Psoas muscle (tissue), 8 donors: ENCODE data around the gene TRAK2. TPM values are rescaled to one million over a fixed set of nuclear protein-coding genes. Genes with fewer than 3 reads are reported as not detected.
A peak's percentile ranks its signal among the peaks of the same experiment; 100 is the strongest.

Source experiments
- ATAC-seq, 4 donors: fragments of 200-7000 bp; cut with Tn5 transposase; one replicate each; pipeline ENCODE4 v1.9.1; 2020; ENCODE audit warnings: moderate library complexity in 3 of 4, mild to moderate bottlenecking in 2 of 4
- DNase-seq, 2 donors: peaks; one replicate each; pipeline ENCODE4 v3.0.0-alpha.2; 2020
- H3K27ac ChIP-seq: fragments of 200-600 bp; one replicate; pipeline ENCODE4 v1.8.0; 2022
- H3K27me3 ChIP-seq, 3 donors: fragments of 200-600 bp in 1 of 3; one replicate each; pipeline versions ENCODE4 v1.6.1 to v1.8.0; 2013 to 2022; ENCODE audit warnings: low read length in 2 of 3, mild to moderate bottlenecking in 2 of 3, moderate library complexity in 1 of 3; ENCODE audit not compliant: insufficient read depth in 3 of 3
- H3K36me3 ChIP-seq, 2 donors: fragments of 200-600 bp in 1 of 2; one replicate each; pipeline versions ENCODE4 v1.6.1 to v1.8.0; 2013 to 2022; ENCODE audit warnings: low read depth in 1 of 2, mild to moderate bottlenecking in 1 of 2, moderate library complexity in 1 of 2; ENCODE audit not compliant: insufficient read depth in 1 of 2
- H3K4me1 ChIP-seq: fragments of 200-600 bp; one replicate; pipeline ENCODE4 v1.8.0; 2022
- H3K4me3 ChIP-seq: fragments of 200-600 bp; one replicate; pipeline ENCODE4 v1.8.0; 2022; ENCODE audit warnings: mild to moderate bottlenecking
- H3K9me3 ChIP-seq: fragments of 200-600 bp; one replicate; pipeline ENCODE4 v1.8.0; 2022
- WGBS, 3 donors: extraction: QIAGEN DNeasy Blood & Tissue Kit; methylation state at CpG; one replicate each; pipeline versions ENCODE4 v1.1.6 to v1.1.7; 2013; 5-methylcytosine and 5-hydroxymethylcytosine counted together
- intact Hi-C, 2 donors: fragments of 100-400 bp; cut with DNase I; formaldehyde crosslinking; loops; one replicate each; pipeline versions ENCODE4 v1.11.0 to v1.14.2; 2022
- polyA plus RNA-seq, 3 donors: library from polyadenylated mRNA; stranded (reverse); fragments of 200-250 nt; gene quantifications; one replicate each; pipeline ENCODE4 v1.2.3, GENCODE V29; 2013
- total RNA-seq, 4 donors: library from RNA; stranded (reverse); fragmentation: NEBNext Ultra II Directional in 2 of 4; extraction: Animal tissue kit (Norgen Biotek cat#: 25700) in 2 of 4; gene quantifications; one replicate each; pipeline versions ENCODE4 v1.2.1 to v1.2.4, GENCODE V29; 2021 to 2023
- TF ChIP-seq, protein P1 (sequence below): fragments of 200-600 bp; IDR thresholded peaks from one replicate; pipeline ENCODE4 v1.8.0; 2022; ENCODE audit warnings: antibody characterized with exemption
- donor health status: healthy with polysubstance abuse.
- donor health status: DM: no; HTN: no; CAD: no; lungs with moderate emphysema.
- donor health status: Bipolar disorder and iron deficiency.
- donor health status: healthy.
- donor health status: DM: yes; HTN: yes; CAD: no.
- donor health status: DM: no; HTN: no; CAD: no.
- donor health status: DM: no; HTN: no; CAD: no.
- donor health status: DM: yes; HTN: yes; CAD: no.

Gene TRAK2
- total and polyA plus RNA-seq, 7 donors = 9.8 to 53.0 (median 23.4) TPM

DNA sequence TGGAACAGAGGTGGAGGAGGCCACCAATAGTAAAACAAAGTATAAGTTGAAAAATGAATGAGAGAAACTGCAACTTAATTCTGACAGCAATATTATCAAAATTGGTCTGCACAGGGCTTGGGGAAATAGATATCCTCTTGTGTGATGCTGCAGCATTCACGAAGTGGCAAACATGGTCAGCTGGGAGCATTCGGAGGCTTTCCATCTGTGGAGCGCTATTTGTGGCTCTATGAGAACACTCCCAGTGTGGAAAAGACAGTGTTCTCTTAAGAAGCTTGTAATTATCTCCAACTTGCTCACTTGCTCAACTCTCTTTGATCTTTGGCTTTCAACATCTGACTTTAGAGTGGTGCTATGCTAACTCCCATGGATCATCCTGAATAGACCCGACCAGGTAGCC, 91.0 kb downstream of the TRAK2 start:
- WGBS, 3 donors = 73 to 87% (median 75%) methylated on average over 4 of the region's 4 CpGs
- intact Hi-C loops = loop anchor here in 1 of 2 donors (5.0 to 10.0 kb wide), 2 partner anchors 123 to 465 kb away; no protein-coding TSS in a partner anchor
- DNase-seq = no peak

DNA sequence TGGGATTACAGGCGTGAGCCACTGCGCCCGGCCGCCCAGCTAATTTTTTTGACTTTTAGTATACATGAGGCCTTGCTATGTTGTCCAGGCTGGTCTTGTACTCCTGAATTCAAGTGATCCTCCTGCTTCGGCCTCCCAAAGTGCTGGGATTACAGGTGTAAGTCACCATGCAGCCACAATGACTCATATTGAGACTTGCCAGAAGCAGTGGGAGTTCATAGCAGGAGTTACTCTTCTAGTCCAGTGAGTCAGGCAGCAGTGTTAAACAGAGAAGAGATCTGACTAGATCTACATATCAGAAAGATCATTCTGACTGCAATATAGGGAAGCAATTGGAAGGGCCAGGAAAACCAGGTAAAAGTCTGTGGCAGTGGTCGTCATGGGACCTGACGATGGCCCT, 92.6 kb downstream of the TRAK2 start:
- Histone ChIP-seq H3K27ac (no peak overlapping the region), H3K36me3 (peaks cover 0 to 41% of the 10 kb centered on the region in 2 donors), H3K27me3 (no peaks in the 10 kb centered on the region), H3K4me3 (no peak overlapping the region), H3K9me3 (no peaks in the 10 kb centered on the region), H3K4me1 (no peaks in the 10 kb centered on the region)
- TF ChIP-seq, protein P1, sequence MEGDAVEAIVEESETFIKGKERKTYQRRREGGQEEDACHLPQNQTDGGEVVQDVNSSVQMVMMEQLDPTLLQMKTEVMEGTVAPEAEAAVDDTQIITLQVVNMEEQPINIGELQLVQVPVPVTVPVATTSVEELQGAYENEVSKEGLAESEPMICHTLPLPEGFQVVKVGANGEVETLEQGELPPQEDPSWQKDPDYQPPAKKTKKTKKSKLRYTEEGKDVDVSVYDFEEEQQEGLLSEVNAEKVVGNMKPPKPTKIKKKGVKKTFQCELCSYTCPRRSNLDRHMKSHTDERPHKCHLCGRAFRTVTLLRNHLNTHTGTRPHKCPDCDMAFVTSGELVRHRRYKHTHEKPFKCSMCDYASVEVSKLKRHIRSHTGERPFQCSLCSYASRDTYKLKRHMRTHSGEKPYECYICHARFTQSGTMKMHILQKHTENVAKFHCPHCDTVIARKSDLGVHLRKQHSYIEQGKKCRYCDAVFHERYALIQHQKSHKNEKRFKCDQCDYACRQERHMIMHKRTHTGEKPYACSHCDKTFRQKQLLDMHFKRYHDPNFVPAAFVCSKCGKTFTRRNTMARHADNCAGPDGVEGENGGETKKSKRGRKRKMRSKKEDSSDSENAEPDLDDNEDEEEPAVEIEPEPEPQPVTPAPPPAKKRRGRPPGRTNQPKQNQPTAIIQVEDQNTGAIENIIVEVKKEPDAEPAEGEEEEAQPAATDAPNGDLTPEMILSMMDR = no peak
- ATAC-seq (peak in 1 of 4 donors; percentile 38), DNase-seq (no peak)
- intact Hi-C loops = no loop called here
- 84 to 95% (median 89%) methylated on average over 7 of the region's 7 CpGs for WGBS, 3 donors

More for the DNA sequence above, 91.0 kb downstream of the TRAK2 start:
- Histone ChIP-seq H3K27ac (no peak overlapping the region), H3K27me3 (no peaks in the 10 kb centered on the region), H3K4me3 (no peak overlapping the region), H3K9me3 (no peaks in the 10 kb centered on the region), H3K4me1 (no peaks in the 10 kb centered on the region), H3K36me3 (peaks cover 0 to 37% of the 10 kb centered on the region in 2 donors)
- ATAC-seq = no peak
- TF ChIP-seq, protein P1 = no peak

DNA sequence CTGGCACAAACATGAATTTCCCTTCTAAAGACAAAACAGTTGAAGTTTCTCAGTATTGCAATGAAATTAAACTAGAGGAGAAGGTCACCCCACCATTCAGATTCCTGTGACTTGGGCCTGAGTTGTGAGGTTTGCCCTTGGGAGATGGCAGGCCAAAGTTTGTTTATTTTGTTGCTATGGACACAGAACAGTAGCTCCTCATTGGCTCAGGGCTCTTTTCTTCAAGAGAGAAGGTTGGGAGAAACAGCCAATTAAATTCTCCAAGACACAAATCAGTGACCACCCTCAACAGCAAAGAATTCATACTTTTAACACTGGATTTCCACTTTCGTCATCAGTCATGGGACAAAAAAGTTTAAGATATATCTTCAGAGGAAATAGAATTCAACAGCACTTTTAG, 94.0 kb downstream of the TRAK2 start, which contains the start of gene FLACC1:
Gene FLACC1, minus strand, starts transcription at position 125 of the 400 bp plus-strand sequence. CDS start 5,941 bp downstream, outside the sequence.
- 37 to 58% (median 44%) methylated on average over 1 of the region's 1 CpG for WGBS, 3 donors
- ATAC-seq (peak in 2 of 4 donors; percentile 61 to 63), DNase-seq (no peak)
- intact Hi-C loops = no loop called here
- H3K27me3 ChIP-seq = no peaks in the 10 kb centered on the region
- no peaks in the 10 kb centered on the region for H3K4me1 ChIP-seq
- TF ChIP-seq, protein P1 = no peak
- H3K27ac ChIP-seq = no peak within 1 kb of the TSS
- H3K36me3 ChIP-seq = peaks cover 0 to 33% of the 10 kb centered on the region in 2 donors
- H3K4me3 ChIP-seq = no peak within 1 kb of the TSS
- H3K9me3 ChIP-seq = no peaks in the 10 kb centered on the region

DNA sequence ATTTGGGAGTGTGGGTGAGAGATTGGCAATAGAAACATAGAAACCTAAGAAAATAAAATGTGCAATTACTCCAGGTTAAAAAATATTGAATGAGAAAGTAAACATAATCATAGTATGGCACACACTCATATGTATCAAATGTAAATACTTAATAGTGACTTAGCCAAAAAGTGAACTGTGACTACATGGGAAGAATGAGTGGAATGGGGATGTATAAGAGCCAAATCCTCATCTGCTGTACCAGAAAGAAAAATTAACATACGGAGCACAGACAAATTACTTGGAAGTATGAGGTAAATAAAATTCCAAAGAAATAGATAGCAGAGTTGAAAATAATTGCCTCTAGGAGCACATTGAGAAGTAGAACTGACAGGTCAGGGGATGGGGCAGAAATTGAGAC, 98.1 kb downstream of the TRAK2 start:
- Histone ChIP-seq H3K4me1 (no peaks in the 10 kb centered on the region), H3K27ac (no peak overlapping the region), H3K27me3 (no peaks in the 10 kb centered on the region), H3K4me3 (no peak overlapping the region), H3K9me3 (no peaks in the 10 kb centered on the region), H3K36me3 (peaks cover 2 to 25% of the 10 kb centered on the region in 2 donors)
- intact Hi-C loops = no loop called here
- TF ChIP-seq, protein P1 = no peak
- no peak for DNase-seq
- WGBS, 3 donors = 59 to 61% (median 60%) methylated on average over 1 of the region's 1 CpG
- no peak for ATAC-seq

DNA sequence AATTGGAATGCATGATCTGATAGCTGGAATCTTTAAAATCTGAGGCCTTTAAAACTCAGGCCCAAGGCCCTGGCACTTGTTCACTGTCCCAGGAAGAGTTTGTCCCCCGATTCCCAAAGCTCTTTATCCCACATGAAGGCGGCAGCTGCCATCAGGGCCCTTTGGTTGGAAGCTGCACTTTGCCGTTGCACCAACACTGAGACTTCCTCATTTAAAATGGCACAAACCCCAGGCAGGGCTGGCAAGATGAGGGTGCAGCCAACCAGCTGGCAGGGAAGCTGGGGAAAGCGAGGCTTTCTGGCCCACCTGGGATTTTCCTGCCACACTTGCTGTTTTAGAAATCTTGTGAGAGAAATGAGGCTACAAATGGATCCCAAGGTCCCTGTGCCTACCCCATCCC, 100.4 kb downstream of the TRAK2 start:
- H3K27ac ChIP-seq = no peak overlapping the region
- no peaks in the 10 kb centered on the region for H3K4me1 ChIP-seq
- WGBS, 3 donors = 92 to 94% (median 92%) methylated on average over 4 of the region's 4 CpGs
- ATAC-seq (no peak), DNase-seq (no peak)
- H3K9me3 ChIP-seq = no peaks in the 10 kb centered on the region
- H3K36me3 ChIP-seq = peaks cover 2 to 31% of the 10 kb centered on the region in 2 donors
- TF ChIP-seq, protein P1 = no peak
- H3K27me3 ChIP-seq = no peaks in the 10 kb centered on the region
- H3K4me3 ChIP-seq = no peak overlapping the region
- intact Hi-C loops = no loop called here
